Tibial nerve (tissue), 4 donors: ENCODE data around the gene TP53AIP1.

Source experiments
- EP300 ChIP-seq, 2 donors: sonication (generic); formaldehyde crosslinking; IDR thresholded peaks; one replicate each; pipeline ENCODE4 v1.6.1; 2017; ENCODE audit warnings: antibody characterized with exemption in 2 of 2, mild to moderate bottlenecking in 1 of 2
- POLR2A ChIP-seq, 2 donors: fragments of 450-650 bp; IDR thresholded peaks; one replicate each; pipeline ENCODE4 v1.6.1; 2017; ENCODE audit warnings: antibody characterized with exemption in 2 of 2, mild to moderate bottlenecking in 2 of 2, moderate library complexity in 2 of 2
- TF ChIP-seq, protein P1 (sequence below), 5 experiments: fragments of 200-600 bp in 3 of 5; fragments of 450-650 bp in 2 of 5; sonication (generic) in 3 of 5; IDR thresholded peaks; one replicate each; pipeline ENCODE4 v1.5.1; 2016 to 2019; ENCODE audit warnings: antibody characterized with exemption in 5 of 5, mild to moderate bottlenecking in 3 of 5, moderate library complexity in 2 of 5

DNA sequence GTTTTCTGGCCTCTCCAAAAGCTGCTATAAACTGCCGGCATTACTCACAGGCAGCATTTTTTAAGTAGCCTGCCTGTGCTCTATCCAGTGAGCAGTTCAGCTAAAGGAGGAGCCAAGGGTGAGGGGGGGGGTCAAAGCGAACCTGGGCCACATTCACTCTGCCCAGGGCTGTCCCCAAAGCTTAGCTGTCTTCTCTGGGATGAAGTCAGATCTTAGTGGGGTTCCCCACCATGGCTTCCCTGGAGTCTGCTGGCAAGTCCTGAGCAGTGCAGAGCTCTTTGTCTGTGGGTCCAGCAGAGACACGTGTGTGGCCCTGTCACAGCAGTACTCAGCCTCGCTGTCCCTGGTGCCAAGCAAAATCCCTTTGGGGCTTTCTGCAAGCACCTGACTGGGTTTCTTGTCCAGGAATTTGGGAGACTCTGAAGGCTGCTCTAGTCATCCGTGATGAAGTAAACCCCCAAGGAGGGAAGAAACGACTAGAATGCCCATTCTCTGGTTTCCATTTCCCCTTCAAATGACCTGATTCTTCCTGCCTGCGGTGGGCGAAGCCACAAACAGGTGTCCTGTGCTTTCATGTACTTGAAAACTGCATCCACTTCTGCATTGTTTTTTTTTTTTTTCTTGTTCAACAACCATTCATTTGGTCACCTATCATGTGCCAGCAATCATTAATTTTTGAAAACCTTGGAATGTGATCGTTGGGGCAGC lies 48.9 kb downstream of the TP53AIP1 start:
- TF ChIP-seq, protein P1, sequence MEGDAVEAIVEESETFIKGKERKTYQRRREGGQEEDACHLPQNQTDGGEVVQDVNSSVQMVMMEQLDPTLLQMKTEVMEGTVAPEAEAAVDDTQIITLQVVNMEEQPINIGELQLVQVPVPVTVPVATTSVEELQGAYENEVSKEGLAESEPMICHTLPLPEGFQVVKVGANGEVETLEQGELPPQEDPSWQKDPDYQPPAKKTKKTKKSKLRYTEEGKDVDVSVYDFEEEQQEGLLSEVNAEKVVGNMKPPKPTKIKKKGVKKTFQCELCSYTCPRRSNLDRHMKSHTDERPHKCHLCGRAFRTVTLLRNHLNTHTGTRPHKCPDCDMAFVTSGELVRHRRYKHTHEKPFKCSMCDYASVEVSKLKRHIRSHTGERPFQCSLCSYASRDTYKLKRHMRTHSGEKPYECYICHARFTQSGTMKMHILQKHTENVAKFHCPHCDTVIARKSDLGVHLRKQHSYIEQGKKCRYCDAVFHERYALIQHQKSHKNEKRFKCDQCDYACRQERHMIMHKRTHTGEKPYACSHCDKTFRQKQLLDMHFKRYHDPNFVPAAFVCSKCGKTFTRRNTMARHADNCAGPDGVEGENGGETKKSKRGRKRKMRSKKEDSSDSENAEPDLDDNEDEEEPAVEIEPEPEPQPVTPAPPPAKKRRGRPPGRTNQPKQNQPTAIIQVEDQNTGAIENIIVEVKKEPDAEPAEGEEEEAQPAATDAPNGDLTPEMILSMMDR (IDR thresholded peaks at IDR 0.05) = no peak
- no peak for TF ChIP-seq EP300 (IDR thresholded peaks at IDR 0.05)
- no peak for TF ChIP-seq POLR2A (IDR thresholded peaks at IDR 0.05)
